Erythroblast (primary cell): ENCODE data around the gene UACA.

Experiments used
- DNase-seq, 2 experiments: peaks; one replicate each; lab custom pipeline; 2025; lab: John Stamatoyannopoulos, UW
- GATA1 ChIP-seq: IDR thresholded peaks from 2 replicates; pipeline ENCODE4 v1.6.1; 2011; ENCODE audit warnings: low read depth, mild to moderate bottlenecking, control low read depth, low read length, moderate library complexity
- POLR2A ChIP-seq: IDR thresholded peaks from 2 replicates; pipeline ENCODE4 v1.6.1; 2011; ENCODE audit warnings: mild to moderate bottlenecking, low read length

UACA gene

DNA sequence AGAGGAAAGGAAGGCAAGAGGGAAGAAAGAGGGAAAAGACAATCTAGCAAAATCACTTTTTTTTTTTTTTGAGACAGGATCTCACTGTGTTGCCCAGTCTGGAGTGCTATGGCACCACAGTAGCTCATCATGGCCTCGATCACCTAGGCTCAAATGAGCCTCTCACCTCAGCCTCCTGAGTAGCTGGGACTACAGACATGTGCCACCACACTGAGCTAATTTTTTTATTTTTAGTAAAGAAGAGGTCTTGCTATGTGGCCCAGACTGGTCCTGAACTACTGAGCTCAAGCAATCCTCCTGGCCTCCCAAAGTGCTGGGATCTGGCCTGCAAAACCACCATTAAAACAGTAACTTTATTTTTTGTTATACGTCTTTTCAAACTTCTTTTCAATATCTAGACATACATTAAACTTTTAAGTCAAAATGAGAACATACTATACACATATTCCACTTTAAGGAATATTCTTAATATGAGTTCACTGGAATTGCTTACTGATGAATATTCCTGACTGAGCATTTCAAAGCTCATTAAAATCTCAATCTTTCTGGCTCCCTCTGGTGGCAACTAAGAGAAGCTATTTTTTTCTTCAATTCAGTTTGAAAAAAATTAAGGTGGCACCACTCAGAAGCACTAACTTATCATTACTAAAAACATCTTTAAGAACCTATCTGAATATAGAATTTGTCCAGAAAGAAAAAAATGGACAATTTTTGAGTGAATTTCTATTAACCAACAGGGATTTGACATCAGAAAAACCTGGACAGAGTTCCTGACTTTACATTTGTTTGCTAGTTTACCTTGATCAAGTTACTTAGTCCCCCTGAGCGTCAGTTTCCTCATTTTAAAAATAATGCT, 40.9 kb downstream of the UACA start:
- no peak for TF ChIP-seq GATA1
- no peak for TF ChIP-seq POLR2A
- peak; percentile 42 to 65 for DNase-seq

DNA sequence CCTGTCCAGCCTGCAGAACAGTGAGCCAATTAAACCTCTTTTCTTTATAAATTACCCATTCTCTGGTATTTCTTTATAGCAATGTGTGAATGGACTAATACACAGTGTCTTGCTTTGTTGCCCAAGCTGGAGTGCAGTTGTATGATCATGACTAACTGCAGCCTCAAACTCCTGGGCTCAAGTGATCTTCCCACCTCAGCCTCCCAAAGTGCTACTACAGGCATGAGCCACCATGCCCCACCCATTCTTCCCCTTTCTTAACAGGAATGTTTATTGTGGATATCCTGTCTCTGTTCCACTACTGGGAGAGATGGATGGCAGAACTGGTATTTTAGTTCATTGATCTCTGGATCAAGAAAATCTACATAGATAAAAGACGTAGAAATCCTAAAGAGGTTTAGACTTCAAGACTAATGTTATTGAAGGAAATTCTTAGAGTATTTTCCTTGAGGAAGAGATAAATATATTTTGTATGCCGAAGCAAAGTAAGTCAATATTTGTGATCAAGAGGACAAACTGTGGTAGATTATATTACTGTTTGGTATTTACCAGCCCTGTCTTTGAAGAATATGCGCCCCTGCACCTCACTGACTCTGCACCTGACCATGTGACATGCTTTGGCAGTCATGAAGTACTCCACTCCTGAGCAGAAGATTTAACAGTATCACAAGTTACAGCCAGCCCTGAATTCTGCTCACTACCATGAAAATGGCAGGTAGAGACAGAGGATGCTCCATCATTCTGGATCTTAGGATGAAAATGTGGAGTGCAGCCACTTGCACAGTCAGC, 42.9 kb downstream of the UACA start:
- no peak for DNase-seq
- TF ChIP-seq POLR2A, result no peak
- no peak for TF ChIP-seq GATA1

DNA sequence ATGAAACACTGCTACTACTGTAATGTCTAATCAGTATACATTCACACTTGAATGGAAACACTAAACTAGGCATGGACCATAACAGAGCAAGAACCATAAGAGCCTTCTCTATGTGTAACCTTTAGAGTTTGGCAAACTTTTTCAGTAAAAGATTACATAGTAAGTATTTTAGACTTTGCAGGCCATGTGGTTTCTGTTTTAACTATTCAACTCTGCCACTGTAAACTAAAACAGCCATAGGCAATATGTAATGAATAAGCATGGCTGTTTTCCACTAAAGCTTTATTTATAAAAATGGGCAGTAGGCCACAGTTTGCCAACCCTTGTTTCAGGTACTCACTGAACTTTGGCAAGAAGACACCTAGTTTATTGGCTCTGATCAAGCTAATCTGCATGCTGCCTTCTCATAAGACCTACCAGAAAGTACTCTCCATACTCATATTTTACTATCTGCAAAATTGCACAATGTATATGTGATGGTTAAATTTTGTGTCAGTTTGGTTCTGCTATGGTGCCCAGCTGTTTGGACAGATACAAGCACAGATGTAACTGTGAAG, 46.0 kb downstream of the UACA start:
- TF ChIP-seq POLR2A, result no peak
- no peak for TF ChIP-seq GATA1
- no peak for DNase-seq

DNA sequence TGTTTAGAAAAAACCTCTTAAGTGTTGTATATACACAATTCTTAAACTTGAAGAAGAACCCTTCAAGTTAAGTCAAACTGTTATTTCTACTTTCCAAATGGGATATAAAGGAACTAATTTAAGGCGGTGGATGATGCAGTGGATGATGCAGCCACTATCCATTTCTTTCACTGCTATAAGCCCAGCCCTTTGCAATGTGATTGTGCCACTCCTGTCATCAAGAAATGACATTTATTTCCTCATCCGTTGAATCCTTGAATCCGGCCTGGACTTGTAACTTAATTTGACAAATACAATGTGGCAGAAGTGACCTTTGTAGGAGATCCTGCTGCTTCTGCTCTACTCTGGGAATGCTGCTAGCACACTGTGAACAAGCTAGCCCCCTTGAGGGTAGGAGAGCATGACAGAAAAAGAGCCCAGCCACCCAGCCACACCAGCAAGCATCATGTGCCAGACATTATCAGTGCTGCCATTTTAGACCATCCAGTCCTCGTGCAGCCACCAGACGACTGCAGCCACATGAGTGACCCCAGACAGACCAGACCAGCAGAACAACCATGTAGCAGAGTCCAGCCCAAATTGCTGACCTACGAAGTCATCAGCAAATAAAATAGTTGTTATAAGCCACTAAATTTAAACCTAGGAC, 47.4 kb downstream of the UACA start:
- TF ChIP-seq GATA1 (no peak), POLR2A (no peak)
- DNase-seq, result no peak

DNA sequence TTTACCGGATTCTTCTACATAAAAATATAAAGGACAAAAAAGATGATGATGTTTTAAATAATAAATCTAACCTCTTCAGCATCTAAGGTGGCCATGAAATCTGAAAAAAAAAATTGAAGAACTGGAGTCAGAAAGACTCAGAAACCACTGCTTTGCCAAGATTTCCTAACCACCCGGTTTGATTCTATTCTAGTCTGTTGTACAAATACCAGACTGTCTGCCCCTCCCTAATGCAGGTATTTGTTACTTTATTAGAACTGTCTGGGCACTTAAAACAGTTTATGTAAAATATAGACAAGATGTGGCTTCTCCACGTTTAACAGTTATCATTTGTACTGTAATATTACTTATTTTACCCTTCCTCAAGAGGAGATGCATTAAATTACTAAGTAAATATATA, 48.8 kb downstream of the UACA start:
- DNase-seq, result no peak
- TF ChIP-seq GATA1 (no peak), POLR2A (no peak)

DNA sequence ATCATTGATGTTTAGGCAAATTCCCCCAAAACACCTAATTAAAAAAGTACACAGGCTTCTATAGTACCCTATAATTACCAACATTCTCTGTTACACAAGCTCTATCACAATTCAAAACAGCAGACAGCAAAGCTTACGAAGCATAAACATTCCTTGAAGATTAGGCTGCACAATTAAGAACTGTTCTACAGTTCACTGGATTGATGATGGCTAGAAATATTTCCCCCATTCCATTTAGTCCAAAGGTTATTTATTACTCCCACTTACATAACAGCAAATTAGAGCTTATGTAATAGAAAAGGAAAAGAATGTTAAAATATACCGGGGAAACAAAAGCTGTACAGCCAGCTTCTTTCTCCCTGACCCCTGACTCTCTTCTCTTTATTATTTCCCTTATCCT, 49.3 kb downstream of the UACA start:
- TF ChIP-seq POLR2A (no peak), GATA1 (no peak)

DNA sequence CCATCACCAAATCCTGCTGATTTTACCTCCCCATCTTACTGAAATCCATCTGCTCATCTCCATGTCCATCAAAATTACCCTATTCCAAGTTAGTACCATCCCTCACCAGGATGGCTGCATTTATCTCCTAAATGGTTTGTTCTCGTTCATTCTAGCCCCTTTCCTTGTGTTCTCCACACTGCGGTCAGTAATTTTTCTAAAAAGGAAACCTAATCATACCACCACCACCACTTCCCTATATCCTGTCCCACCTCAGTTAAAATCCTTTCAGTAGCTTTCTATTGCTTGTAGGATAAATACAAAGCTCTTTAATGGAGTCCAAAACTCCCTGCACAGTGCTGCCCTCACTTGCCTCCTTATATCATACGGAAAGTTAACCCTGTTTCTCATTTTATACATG, 51.1 kb downstream of the UACA start:
- TF ChIP-seq GATA1 (no peak), POLR2A (no peak)
- no peak for DNase-seq

More for the DNA sequence above, 49.3 kb downstream of the UACA start:
- DNase-seq, result no peak

DNA sequence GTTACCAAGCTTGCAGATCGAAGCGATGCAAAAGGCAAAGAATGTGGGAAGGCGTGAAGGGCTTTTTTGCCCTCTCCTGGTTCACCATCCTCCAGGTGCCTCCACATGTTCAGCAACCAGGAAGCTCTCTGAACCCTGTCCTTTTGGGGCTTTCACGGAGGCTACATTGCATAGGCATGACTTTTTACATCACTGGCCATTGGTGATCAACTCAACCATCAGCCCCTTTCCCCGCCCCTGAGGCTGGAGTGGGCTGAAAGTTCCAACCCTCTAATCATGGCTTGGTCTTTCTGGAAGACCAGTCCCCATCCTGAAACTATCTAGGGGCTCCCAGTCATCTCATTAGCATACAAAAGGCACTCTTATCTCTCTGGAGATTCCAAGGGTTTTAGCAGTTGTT, 52.6 kb downstream of the UACA start:
- no peak for DNase-seq
- no peak for TF ChIP-seq POLR2A
- TF ChIP-seq GATA1, result no peak

DNA sequence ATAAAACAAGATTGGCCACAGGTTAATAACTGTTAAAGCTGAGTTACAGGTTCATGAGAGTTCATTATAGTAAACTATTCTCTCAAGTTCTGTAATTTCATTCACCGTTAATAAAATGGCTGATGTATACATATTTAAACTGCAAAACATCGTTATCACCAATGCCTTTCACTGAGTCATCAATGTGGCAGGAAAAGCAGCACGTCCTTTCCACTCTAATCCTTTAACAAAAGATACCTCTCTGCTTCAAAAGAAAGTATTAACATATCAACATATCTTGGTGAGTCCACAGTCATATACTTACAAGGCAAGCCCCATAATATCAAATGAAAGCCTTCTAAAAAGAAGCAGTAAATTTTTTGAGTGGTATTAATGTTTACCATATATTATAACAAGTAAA, 54.5 kb downstream of the UACA start:
- DNase-seq, result no peak
- TF ChIP-seq POLR2A, result no peak
- no peak for TF ChIP-seq GATA1

DNA sequence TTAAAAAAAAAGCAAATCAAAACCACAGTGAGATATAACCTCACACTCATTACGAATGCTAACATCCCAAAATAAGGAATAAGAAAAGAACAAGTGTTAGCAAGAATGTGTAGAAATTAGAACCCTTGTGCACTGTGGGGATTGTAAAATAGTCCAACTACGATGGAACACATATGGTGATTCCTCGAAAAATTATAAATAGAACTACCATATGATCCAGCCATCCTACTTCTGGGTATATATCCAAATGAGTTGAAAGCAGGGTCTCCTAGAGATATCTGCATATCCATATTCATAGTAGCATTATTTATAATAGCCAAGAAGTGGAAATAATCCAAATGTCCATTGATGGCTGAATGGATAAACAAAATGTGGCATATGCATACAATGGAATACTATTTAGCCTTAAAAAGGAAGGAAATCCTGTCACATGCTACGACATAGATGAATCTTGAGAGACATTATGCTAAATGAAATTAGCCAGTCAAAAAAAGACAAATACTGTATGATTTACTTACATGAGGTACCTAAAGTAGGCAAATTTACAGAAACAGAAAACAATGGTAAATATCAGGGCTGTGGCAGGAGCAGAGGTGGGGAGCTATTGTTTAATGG, 55.6 kb downstream of the UACA start:
- no peak for DNase-seq
- no peak for TF ChIP-seq POLR2A
- no peak for TF ChIP-seq GATA1

DNA sequence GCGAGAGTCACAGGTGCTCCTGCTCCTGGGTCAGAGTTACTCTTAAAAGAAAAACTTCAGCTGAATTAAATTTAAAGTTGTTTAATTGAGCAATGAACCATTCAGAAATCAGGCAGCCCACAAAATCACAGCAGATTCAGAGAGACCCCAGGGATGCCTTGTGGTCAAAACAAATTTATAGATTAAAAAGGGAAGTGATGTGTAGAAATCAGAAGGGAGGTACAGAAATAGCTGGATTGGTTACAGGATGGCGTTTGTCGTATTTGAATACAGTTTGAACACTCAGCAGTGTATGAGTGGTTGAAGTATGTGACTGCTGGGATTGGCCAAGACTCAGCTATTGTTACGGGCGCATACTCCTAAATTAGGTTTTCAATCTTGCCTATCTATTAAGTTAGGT, 58.6 kb downstream of the UACA start:
- no peak for DNase-seq
- TF ChIP-seq POLR2A (no peak), GATA1 (no peak)

DNA sequence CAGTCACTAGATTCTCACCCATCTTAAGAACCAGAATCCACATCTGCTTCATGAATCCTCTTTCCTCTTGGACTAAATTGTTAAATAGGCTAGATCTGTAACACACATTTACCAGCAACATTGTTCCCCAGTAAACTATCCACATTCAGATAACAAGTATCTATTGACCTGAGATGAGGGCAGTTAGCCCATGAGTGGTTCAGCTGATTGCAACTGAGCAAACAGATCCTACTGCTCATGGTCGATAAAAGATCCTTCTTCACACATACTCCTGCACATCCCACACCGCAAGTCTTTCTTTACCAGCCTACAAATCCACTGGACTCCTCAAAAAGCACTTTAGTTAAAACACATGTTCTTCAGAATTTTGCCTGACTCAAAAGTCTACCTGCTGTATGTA, 59.2 kb downstream of the UACA start:
- no peak for TF ChIP-seq POLR2A
- no peak for TF ChIP-seq GATA1
- no peak for DNase-seq

DNA sequence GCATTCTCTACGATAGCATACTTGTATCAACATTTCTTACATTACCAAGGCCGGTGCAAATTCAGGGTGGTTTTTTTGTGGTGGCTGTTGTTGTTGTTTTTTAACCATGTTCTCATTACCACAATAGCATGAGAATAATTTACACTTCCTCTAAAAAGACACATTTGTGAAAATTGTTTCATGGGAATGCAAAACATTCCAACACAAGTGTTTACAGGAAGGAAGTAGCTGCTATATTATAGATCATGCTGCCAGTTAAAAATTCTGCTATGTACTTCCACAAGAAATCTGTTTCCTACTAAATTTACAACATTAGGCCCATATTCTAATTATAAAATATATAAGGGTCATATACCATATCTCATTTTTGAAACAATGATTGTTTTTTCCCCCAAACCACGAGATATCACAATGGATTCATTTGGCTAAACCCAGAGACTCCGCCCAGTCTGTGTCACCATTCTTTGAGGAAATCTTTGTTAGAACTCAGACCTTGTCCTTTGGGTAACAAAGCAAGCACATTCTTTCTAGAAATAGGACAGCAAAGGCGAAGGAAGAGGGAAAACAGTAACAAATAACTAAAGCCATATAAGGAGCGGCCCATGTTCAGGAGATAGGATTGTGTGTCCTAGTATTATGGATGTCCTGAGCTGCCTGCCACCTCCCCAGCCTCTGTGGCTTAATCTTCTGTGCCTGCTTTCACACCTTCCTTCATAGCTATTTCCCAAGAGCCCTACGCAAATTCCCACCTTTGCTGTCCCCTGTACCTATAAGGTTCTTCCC, 60.1 kb downstream of the UACA start:
- TF ChIP-seq GATA1, result no peak
- TF ChIP-seq POLR2A, result no peak
- no peak for DNase-seq
